Heart left ventricle (tissue), 16 donors: ENCODE results near the gene IDH3G. TPM values are rescaled to one million over a fixed set of nuclear protein-coding genes. Genes with fewer than 3 reads are reported as not detected.
"Not testable (repeated sequence)": the region's sequence is repeated elsewhere in the genome, so short reads cannot be mapped to it uniquely, and the experiment has no call there.

Experiments used
- ATAC-seq, 4 donors: fragments of 200-7000 bp; cut with Tn5 transposase; one replicate each; pipeline ENCODE4 v1.9.1; 2020 to 2022; ENCODE audit warnings: moderate library complexity in 4 of 4, mild to moderate bottlenecking in 3 of 4, moderate number of reproducible peaks in 1 of 4
- DNase-seq, 5 donors: peaks; one replicate each; pipeline ENCODE4 v3.0.0-alpha.2; 2020
- H3K27ac ChIP-seq, 12 donors: fragments of 200-600 bp; sonication (generic) in 4 of 12; one replicate each; pipeline versions ENCODE4 v1.5.0 to v1.8.0; 2016 to 2022; ENCODE audit warnings: mild to moderate bottlenecking in 2 of 12
- H3K27me3 ChIP-seq, 9 donors: fragments of 200-600 bp; sonication (generic) in 2 of 9; one replicate each; pipeline versions ENCODE4 v1.5.1 to v1.8.0; 2016 to 2022; ENCODE audit warnings: mild to moderate bottlenecking in 3 of 9
- H3K36me3 ChIP-seq, 9 donors: fragments of 200-600 bp; sonication (generic) in 2 of 9; one replicate each; pipeline versions ENCODE4 v1.5.0 to v1.8.0; 2018 to 2022; ENCODE audit warnings: mild to moderate bottlenecking in 2 of 9
- H3K4me1 ChIP-seq, 12 donors: fragments of 200-600 bp; sonication (generic) in 4 of 12; one replicate each; pipeline versions ENCODE4 v1.5.0 to v1.8.0; 2016 to 2022; ENCODE audit warnings: mild to moderate bottlenecking in 3 of 12
- H3K4me3 ChIP-seq, 12 donors: fragments of 200-600 bp; sonication (generic) in 4 of 12; one replicate each; pipeline versions ENCODE4 v1.5.0 to v1.8.0; 2017 to 2022; ENCODE audit warnings: mild to moderate bottlenecking in 9 of 12, moderate library complexity in 4 of 12
- H3K9me3 ChIP-seq, 12 donors: fragments of 200-600 bp; sonication (generic) in 4 of 12; one replicate each; pipeline versions ENCODE4 v1.5.0 to v1.8.0; 2016 to 2022; ENCODE audit warnings: mild to moderate bottlenecking in 1 of 12
- CTCF ChIP-seq, 12 donors: fragments of 200-600 bp; sonication (generic) in 4 of 12; IDR thresholded peaks; one replicate each; pipeline versions ENCODE4 v1.5.0 to v1.8.0; 2018 to 2022; ENCODE audit warnings: antibody characterized with exemption in 12 of 12, mild to moderate bottlenecking in 5 of 12
- POLR2A ChIP-seq, 2 donors: fragments of 450-650 bp; IDR thresholded peaks; one replicate each; pipeline ENCODE4 v1.6.1; 2017; ENCODE audit warnings: antibody characterized with exemption in 2 of 2, mild to moderate bottlenecking in 2 of 2, moderate library complexity in 2 of 2
- WGBS, 4 donors: extraction: QIAGEN DNeasy Blood & Tissue Kit in 2 of 4; methylation state at CpG; one replicate each; pipeline versions ENCODE4 v1.1.5 to v1.1.7; 2013 to 2018; 5-methylcytosine and 5-hydroxymethylcytosine counted together
- intact Hi-C, 10 donors: fragments of 100-400 bp; cut with DNase I; formaldehyde crosslinking; loops; one replicate each; pipeline versions ENCODE4 v1.11.1 to v1.14.2; 2022
- polyA plus RNA-seq, 2 donors: library from polyadenylated mRNA; stranded (reverse); fragments of 200-250 nt; gene quantifications; one replicate each; pipeline ENCODE4 v1.2.3, GENCODE V29; 2013
- total RNA-seq, 9 donors: library from RNA; depleted of rRNA in 2 of 9; stranded (reverse); fragments of >200 nt in 2 of 9; fragmentation: NEBNext Ultra II Directional in 3 of 9; extraction: Animal tissue kit (Norgen Biotek cat#: 25700) in 3 of 9; gene quantifications; one replicate each; pipeline versions ENCODE4 v1.1.0 to v1.2.4, GENCODE V29; 2016 to 2023
- donor health status: ischemic (EF 13 %, LVEDD 7.1; RV severe dilation, severe dysfunction).
- donor health status: healthy with polysubstance abuse.
- donor health status: DM: no; HTN: yes; CAD: no.
- donor health status: DM: no; HTN: no; CAD: no.
- donor health status: ischemic (EF 25% LVEDD 6.9; RV normal size, moderate dysfunction).
- donor health status: ischemic (EF 25% LVEDD 5.7; RV mildly dilated, moderate dysfunction).
- donor health status: healthy.
- donor health status: DM: yes; HTN: yes; CAD: no.
- donor health status: ischemic (EF 35%, LVEDD 5.7; RV mildly dilated, moderate dysfunction).
- donor health status: nonischemic (EF 11% LVEDD 7.7; RV severe dilation, severe dysfunction).
- donor health status: DM: yes; HTN: yes; CAD: no.
- donor health status: PGD.
- donor health status: ischemic (EF 29% LVEDD 5.4; RV normal size, mild dysfunction).
- donor health status: nonischemic (EF 23%, LVEDD 6.1; RV moderate dilation, normal function).

Gene IDH3G
- total and polyA plus RNA-seq, 11 donors, result 58.1 to 162 (median 71.4) TPM

- DNase-seq (no peak), ATAC-seq (no peak)
- WGBS, 4 donors, result 81 to 89% (median 84%) methylated on average over 15 of the region's 15 CpGs
- peaks cover 0 to 3% (median 0%) of the 10 kb centered on the region in 12 donors for H3K9me3 ChIP-seq
- no peak overlapping the region for H3K4me3 ChIP-seq
- H3K36me3 ChIP-seq, result no peaks in the 10 kb centered on the region
- no peak overlapping the region for H3K27ac ChIP-seq
- peaks cover 0 to 4% (median 0%) of the 10 kb centered on the region in 9 donors for H3K27me3 ChIP-seq
- intact Hi-C loops, result loop anchor here in 7 of 10 donors (2.0 to 5.0 kb wide), 3 partner anchors 190 to 770 kb away; no protein-coding TSS in a partner anchor
- no peak for TF ChIP-seq POLR2A (IDR thresholded peaks at IDR 0.05)
- no peak for TF ChIP-seq CTCF (IDR thresholded peaks at IDR 0.05)
- H3K4me1 ChIP-seq, result peaks cover 0 to 26% (median 5%) of the 10 kb centered on the region in 12 donors
These were observed 32.3 kb downstream of the IDH3G start for GRCh38 chrX:153761863-153762262.

- Histone ChIP-seq H3K4me1 (no peaks in the 10 kb centered on the region), H3K27ac (no peak overlapping the region), H3K27me3 (peaks cover 0 to 4% (median 0%) of the 10 kb centered on the region in 9 donors), H3K36me3 (no peaks in the 10 kb centered on the region), H3K9me3 (peaks cover 0 to 13% (median 0%) of the 10 kb centered on the region in 12 donors), H3K4me3 (no peak overlapping the region)
- ATAC-seq (no peak), DNase-seq (no peak)
- intact Hi-C loops, result no loop called here
- 65 to 91% (median 74%) methylated on average over 1 of the region's 1 CpG for WGBS, 4 donors
- TF ChIP-seq CTCF (IDR thresholded peaks at IDR 0.05), result no peak
- no peak for TF ChIP-seq POLR2A (IDR thresholded peaks at IDR 0.05)
These were observed 39.0 kb downstream of the IDH3G start for GRCh38 chrX:153755136-153755535.

GRCh38 chrX:153750127-153750774 lies 43.9 kb downstream of the IDH3G start:
- WGBS, 4 donors, result 72 to 78% (median 75%) methylated on average over 12 of the region's 12 CpGs
- no peak for TF ChIP-seq CTCF (IDR thresholded peaks at IDR 0.05)
- no peak for ATAC-seq
- Histone ChIP-seq H3K4me1 (no peaks in the 10 kb centered on the region), H3K4me3 (no peak overlapping the region), H3K27me3 (peaks cover 0 to 10% (median 0%) of the 10 kb centered on the region in 9 donors), H3K36me3 (no peaks in the 10 kb centered on the region), H3K27ac (no peak overlapping the region), H3K9me3 (peaks cover 0 to 5% (median 0%) of the 10 kb centered on the region in 12 donors)
- DNase-seq, result no peak
- intact Hi-C loops, result no loop called here

GRCh38 chrX:153749017-153749416 lies 45.2 kb downstream of the IDH3G start:
- H3K27me3 ChIP-seq, result peaks cover 0 to 10% (median 0%) of the 10 kb centered on the region in 9 donors
- H3K27ac ChIP-seq, H3K36me3 ChIP-seq, ATAC-seq, H3K9me3 ChIP-seq, intact Hi-C loops, H3K4me1 ChIP-seq, H3K4me3 ChIP-seq, DNase-seq: not testable (repeated sequence)
- 76 to 82% (median 79%) methylated on average over 7 of the region's 7 CpGs for WGBS, 4 donors

- ATAC-seq, H3K4me1 ChIP-seq, H3K4me3 ChIP-seq, H3K27ac ChIP-seq, H3K36me3 ChIP-seq, intact Hi-C loops, DNase-seq, H3K9me3 ChIP-seq: not testable (repeated sequence)
- peaks cover 0 to 10% (median 0%) of the 10 kb centered on the region in 9 donors for H3K27me3 ChIP-seq
- whole genome bisulfite sequencing, 4 donors, result 80 to 83% (median 81%) methylated on average over 6 of the region's 6 CpGs
These were observed 47.2 kb downstream of the IDH3G start for GRCh38 chrX:153746991-153747390.
